Anterior cingulate cortex (tissue), 58 donors: ENCODE data around the gene WIZ.
"Not testable (repeated sequence)": the region's sequence is repeated elsewhere in the genome, so short reads cannot be mapped to it uniquely, and the experiment has no call there.

ENCODE experiments used
- DNase-seq, 58 donors: peaks; one replicate each; lab custom pipeline; 2025; lab: John Stamatoyannopoulos, UW

The WIZ gene

DNA sequence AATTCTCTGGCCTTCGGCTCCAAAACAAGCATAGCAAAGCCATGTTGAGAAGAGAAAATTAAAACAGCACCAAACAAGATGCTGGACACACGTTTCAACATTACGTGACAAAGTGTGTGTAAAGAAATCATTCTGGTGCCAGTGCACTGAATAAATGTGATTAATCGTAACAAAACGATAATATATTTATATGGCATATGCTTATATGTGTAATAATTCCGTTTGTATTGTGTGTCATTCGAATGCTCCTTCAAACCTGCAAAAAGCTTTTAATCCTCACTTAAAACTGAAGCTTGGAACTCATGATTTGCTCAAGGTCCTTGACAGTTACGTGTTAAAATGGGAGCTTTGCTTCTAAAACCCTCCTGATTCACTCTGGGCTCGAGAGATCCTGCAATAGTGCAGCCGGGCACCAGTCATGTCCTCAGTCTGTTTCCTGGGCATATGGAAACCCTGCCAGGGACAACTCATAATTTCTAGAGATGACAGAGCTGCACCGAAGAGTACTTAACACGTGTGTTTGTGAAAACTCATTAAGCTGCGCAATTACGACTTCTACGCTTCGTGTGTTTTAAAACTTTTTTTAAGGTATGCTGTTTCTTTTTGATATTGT is 30.2 kb downstream of the WIZ start:
- no peak for DNase-seq

DNA sequence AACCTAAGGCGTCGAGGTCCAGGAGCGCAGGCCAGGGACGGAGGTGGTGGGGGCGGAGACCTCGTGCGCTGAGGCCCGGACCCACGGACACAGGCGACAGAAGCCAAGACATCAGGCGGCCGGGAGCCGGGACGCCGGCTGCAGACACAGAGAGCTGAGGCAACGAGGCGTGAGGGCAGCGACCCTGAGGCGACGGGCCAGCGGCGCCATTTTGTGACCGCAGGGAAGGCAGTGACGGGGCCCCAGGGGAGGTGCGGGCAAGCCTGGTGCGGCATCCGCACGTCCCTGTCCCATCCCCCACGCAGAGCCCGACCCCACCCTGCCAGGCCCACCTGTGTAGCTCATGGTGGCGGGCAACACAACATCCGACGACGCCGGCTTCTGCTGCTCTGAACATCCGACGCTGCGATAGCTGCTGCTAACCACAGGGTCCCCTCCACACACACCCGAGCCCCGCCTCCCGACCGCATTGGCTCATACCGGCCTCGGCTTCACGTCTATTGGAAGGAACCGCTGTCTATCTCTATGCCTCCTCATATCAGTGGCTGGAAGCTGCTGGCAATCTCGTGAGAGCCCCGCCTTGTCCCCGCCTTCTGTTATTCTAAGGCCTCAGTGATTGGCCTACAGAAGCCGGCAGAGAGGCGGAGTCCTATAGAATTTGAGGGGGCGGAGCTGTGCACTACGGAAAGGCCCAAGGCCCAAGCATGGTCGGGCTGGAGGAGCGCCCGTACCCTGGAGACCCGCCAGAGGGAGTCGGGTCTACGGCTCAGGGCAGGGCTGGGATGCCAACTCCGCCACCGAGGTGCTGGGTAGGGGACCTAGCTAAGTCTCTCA is 31.0 kb downstream of the WIZ start, which contains the start of gene AKAP8L:
AKAP8L (minus strand) TSS at position 410 of the 834 bp plus-strand sequence; CDS start at position 345, 65 bp downstream.
- peak; percentile 89 to 99 (median 97) for DNase-seq

DNA sequence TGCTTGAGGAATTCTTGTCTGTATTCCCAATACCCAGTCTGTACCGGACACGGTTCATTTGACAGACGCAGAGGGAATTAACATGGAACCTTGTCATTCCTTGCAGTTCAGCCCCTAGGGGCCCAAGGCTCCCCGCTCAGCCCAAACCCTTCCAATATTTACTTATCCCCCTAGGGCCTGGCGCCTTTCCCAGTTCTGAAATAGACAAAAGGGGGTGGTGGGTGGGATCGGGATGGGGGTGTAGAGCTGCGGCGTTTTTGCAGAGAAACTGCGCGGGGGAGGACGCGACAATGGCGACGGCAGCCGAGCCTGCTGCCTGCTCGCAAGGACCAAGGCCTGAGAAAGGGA is 31.6 kb downstream of the WIZ start:
- peak in 19 of 58 donors; percentile 10 to 62 (median 47) for DNase-seq

DNA sequence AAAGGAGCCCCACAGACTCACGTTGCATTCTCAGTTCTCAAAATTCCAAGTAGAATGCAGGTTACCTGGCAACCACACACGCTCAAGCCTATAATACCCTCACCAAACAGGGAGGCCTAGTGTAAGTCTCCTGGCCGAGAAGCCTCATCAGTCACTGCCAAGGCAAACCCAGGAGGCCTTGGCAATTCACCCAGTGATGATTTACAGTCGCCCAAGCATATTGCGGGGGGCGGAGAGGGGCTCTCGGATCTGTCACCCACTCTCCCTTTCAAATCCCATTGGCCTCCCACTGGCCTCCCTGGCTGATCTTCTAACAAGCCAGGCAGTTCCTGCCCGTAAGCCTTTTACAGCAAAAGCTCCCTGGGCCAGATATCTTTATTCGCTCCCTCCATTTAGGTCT is 32.1 kb downstream of the WIZ start:
- DNase-seq = peak in 4 of 58 donors; percentile 4 to 50 (median 13)

DNA sequence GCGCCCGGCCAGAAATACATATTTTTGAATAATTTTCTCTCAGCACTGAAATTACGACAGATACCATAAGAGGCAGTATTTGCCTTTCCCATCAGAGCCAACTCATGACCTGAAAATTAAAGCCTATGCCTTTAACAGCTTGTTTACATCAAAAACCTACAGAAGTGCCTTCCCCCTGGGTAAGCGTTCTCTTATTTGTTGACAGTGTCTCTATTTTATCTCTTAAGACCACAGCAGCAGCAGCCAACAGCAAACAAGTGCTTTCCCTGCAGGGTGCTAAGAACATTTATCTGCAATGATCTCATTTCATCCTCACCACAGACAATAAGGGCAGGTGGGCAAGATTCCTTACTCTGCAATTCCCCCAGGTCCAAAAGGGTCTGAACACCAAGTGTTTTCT is 36.9 kb downstream of the WIZ start:
- DNase-seq = no peak

DNA sequence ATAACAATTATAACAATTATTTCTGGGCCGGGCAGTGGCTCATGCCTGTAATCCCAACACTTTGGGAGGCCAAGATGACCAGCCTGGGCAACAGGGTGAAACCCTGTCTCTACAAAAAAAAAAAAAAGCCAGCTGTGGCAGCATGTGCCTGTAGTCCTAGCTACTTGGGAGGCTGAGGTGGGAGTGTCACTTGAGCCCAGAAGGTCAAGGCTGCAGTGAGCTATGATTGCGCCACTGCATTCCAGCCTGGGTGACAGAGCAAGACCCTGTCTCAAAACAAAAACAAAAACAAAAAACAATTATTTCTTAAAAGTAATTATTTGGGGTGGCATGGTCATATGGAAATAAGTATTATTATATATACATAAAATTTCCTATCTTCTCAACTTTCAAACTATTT is 38.4 kb downstream of the WIZ start:
- not testable (repeated sequence) for DNase-seq

DNA sequence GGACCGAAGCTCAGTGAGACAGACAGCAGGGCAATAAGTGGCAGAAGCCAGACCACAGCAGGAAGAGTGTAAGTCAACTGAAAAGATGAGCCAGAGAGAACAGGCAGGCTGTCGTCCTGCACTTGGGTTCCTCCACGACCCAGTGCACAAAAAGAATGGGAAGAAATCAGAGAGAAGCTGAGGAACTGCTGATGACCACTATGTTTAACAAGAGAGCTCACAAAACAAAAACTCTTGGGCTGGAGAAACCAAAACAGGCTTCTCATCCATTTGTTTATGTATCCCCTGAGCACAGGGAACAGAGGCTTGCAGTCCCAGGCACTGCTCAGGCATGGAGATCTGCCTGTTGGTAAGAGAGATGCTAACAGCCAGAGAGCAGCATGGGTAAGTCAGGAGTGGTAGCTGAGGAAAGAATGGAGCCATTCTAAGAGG is 45.0 kb downstream of the WIZ start:
- DNase-seq = peak in 11 of 58 donors; percentile 4 to 34 (median 22)

DNA sequence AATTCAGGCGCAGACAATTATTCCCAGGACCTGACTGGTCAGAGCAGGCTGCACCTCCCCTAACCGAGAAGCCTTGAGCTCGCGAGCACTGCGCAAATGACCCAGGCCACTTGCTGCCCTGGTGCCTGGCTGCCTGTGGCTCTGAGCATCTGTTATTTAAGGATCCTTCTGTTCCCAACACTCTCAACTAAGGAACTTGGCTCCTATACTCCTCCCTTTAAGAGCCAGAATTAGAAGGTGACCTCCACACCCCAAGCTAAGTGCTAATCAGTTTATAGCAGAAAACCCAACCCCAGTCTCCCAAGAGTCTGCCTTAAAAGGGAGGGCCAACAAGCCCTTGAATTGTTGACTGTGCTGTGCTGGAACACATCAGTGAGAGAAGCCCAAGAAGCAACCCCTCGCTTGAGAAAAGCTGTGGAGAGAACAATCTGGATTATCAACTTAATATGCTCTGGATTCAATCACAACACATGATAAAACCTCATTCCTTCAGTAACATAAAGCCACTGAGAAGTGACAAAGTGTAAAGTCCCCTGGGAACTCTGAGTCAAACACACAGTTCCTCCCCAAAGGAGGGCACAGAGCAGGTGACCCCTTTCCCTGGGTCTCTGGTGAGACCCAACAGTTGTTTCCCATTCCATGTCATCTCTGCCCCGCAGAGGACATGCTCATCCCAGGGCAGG is 45.5 kb downstream of the WIZ start:
- DNase-seq = no peak

DNA sequence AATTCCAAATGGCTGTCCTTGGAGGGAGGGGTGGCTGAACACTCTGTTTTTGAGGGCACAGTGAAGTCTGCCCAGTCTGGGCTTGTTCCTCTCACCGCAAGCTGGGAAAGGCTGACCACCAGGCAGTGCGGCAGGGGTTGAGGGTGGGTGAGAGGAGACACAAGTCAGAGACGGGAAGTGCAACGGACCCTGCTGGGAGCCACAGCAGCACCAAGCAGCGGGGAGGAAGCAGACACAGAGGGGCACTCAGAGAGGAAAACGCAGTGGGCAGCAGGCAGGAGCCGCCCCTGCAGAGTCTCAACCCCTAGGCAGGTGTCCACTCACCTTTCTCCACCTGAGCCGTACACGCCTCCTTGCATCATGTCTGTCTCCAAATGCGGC is 46.6 kb downstream of the WIZ start:
- DNase-seq = no peak

DNA sequence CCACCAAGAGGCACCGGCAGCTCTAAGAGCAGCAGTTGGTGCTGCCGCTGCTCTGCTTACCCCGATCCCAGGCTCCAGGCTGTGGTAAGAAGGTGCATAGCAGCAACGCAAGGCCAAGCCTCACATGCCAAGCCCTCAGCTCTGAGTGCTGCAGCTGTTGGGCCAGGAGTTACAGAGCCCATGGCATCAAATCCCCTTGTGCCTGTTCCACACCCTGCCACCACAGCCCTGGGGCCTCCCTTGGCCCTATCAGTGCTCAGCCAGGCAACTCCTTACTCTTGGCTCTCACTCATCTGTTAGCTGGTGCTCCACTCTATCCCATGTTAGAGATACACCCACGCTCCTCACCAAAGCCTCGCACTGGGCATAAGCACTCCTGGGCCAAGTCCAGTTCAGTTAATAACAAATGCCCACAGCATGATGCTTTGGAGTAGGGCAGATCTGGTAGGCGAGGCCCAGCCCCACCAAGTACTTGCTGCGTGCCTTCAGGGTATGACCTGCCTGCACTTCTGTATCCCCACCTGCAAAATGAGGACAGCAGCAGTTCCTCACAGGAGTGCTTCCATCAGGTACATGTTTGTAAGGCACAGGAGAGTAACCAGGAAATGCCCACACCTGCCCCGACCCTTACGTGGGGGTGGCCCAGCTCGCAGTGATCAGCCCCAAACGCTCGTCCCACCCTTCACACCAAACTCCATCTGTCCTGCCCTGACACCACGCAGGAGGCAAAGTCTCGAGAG is 47.2 kb downstream of the WIZ start:
- DNase-seq = peak in 2 of 58 donors; percentile 4 to 27

DNA sequence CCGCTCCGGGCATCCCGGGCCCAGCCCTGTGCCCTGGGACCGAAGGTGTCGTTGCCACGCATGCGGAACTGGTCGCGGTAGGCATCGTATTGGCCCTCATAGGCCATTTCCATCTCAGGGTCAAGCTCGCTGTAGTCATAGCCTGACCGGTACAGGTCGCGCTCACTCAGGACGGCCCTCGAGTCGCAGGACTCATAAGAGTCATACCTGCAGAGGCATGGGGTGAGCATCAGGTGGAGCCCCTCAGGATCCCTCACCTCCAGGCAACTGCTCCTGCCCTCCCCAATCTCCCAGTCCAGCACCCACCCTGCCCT is 48.4 kb downstream of the WIZ start:
- no peak for DNase-seq

DNA sequence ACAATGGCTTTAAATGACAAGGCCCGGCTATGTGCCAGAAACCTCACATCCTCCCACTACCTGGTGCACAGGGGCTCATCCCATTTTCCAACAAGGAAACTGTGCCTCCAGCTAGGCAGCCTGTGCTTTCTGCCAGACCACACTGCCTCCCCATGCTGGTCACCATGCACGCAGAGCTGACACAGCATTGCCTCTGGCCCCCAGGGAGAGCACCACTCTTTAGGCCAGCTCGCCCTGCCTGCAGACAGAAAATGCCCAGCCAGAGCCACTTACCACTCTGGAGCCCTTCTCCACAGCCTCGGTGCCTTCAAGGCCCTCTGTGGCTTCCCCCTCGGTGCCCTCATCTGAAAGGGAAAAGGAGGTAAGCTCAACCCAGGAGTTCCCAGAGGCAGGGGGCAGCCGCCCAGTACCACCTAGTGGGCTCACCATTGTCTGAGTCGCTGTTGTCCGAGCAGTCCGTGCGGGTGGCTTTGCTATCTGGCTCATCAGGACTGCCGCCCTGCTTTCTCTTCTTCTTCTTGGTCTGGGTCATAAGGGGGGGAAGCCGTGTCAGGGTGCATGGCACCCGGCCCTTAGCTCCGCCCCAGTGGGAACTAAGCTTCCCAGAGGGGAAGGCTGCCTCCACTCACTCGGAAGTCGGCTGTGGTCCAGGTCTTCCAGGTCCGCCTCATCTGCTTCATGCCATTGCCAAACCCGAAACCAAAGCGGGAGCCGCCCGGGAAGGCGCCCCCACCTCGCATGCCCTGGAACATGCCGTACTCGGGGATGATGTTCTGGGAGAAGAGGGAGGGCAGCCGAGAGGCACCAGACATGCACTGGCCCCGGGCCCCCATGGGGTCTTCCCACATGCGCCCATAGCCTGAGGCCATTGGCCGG is 49.0 kb downstream of the WIZ start:
- DNase-seq = no peak

DNA sequence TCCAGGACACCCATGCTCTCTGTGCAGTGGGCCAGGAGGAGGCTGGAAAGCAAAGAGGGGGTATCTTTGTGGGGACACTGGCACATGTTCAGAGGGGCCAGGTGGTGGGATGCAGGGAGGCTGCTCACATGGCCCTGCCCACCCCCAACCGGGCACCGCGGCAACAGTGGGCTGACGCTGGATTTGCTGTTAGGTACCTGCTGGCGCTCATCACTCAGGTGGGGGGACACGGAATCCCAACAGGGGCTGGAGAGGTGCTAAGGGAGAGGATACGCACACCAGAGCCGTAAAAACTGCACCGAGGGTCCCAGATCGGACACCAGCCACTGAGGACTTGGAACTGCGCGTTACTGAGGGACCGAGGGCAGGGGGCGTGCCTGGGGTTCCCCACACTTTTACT is 50.1 kb downstream of the WIZ start:
- no peak for DNase-seq

DNA sequence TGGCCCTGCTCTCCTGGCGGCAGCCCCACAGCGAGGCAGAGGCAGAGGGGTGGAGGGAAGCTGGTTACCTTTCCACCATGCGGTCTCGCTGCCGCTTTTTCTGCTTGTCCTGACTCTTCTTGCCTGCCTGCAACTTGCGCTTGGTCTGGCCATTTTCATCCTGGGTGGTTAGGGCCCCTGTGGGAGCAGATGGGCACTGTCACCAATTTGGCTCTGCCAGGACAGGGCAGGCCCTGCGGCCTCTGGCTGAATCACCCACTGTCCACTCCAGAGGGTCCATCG is 50.6 kb downstream of the WIZ start:
- DNase-seq = no peak

DNA sequence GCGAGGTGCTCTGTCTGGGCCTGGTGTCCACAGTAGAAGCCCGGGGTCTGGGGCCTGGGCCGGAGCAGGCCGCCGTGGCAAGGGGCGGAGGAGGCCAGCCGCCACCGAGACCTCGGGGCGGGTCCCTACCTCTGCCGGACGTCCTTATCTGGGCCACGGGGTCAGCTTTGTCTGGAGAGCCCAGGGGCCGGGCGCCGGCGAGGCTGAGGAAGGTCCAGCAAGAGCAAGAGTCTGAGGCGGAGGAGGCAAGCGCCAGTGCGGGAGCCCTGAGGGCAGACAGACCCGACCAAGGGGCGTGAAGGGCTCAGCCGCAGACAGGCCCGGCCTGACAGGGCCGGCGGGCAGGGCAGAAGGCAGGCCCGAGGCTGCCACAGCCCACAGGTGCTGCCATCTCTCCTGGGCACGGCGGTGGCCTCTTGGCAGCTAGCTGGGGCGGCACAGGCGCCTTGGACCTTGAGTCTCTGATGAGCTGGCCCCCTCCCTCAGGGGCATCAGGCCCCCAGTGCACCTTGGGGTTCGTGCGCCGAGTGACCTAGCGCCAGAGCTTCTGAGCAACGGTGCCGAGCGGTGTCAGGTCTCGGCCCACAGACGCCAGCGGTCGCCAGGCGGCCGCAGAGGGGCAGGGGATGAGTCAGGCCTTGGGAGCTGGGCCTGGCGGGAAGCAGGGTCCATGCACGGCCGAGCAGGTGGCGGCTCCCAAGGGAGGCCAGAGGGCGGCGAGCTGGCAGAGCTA is 51.1 kb downstream of the WIZ start:
- DNase-seq = no peak

DNA sequence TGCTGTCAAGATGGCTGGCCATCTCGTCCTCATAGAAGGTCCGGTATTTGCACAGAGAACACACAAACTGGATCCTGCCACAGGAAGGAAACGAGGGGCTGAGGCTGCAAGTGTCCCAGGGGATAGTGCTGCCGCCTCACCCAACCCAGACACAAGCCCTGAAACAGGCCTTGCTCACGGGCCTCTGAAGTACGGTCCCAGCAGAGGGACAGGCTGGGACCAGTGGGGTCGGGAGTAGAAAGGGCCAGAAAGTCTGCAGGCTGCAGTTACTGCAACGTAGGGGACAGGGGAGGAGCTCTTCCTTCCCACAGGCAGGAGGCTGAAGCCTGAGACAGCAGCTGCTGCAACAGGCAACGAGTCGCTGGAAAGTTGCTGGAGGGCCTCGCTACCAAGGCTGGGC is 52.0 kb downstream of the WIZ start:
- no peak for DNase-seq

DNA sequence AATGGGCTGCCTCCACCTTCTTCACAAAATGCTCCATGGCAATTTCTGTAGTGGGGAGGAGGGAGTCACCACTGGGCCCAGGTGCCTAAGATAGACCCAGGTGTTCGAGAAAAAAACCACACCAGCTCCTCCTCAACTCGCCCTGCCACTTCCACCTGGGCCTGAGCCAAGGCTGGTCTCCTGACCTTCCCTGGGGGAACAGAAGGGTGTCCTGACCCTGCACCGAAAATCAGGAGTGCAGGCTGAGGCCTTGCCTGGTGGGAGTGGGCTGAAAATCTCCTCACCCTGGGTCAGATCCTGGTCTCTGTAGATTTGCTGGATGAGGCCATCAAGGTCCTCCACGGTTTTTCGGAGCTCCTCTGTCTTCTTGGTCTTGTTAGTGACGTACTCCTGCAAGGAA is 52.5 kb downstream of the WIZ start:
- no peak for DNase-seq

DNA sequence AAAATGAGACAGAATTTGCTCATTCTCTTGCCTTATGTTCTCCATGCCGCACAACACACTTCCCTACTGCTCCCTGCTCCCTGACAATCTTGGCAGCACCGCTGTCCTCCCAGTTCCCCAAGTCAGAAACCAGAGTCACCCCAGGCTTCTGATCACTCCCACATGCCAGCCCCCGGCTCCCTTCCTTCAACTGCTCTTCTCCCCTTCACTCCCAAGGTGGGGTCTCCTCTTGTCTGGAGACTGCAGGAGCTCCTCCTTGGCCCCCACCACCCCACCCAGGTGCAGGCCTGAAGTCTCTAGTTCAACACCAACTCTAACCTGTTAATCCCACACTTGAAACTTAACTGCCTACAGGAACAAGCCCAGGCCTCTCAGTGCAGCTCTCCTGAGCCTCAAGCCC is 53.3 kb downstream of the WIZ start:
- DNase-seq = no peak

DNA sequence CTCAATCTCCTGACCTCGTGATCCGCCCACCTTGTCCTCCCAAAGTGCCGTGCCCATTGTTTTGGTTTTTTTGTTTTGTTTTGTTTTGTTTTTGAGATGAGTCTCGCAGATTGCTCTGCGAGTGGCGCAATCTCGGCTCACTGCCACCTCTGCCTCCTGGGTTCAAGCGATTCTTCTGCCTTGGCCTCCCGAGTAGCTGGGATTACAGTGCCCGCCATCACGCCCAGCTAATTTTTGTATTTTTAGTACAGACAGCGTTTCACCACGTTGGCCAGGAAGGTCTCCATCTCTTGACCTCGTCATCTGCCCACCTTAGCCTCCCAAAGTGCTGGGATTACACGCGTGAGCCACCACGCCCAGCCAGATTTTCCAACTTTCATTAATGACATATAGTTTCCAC is 54.5 kb downstream of the WIZ start:
- DNase-seq = not testable (repeated sequence)

DNA sequence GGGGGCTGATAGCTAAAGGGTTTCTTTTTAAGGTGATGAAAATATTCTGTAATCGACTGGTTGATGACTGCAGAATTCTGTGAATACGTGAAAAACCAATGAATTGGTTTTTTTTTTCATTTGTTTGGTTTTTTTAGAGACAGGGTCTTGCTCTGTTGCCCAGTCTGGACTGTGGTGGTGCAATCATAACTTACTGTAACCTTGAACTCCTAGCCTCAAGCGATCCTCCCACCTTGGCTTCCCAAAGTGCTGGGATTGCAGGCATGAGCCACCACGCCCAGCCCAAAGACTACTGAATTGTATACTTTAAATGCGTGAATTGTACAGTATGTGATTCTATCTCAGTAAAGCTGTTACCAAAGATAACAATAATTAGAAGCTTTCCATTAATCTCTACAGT is 55.3 kb downstream of the WIZ start:
- no peak for DNase-seq
